ENCODE measurements around the gene PRSS21. TPM values are rescaled to one million over a fixed set of nuclear protein-coding genes. Genes with fewer than 3 reads are reported as not detected.

The PRSS21 gene
- total RNA-seq, 1 donor from 2014 or later, result 1.0 TPM

DNA sequence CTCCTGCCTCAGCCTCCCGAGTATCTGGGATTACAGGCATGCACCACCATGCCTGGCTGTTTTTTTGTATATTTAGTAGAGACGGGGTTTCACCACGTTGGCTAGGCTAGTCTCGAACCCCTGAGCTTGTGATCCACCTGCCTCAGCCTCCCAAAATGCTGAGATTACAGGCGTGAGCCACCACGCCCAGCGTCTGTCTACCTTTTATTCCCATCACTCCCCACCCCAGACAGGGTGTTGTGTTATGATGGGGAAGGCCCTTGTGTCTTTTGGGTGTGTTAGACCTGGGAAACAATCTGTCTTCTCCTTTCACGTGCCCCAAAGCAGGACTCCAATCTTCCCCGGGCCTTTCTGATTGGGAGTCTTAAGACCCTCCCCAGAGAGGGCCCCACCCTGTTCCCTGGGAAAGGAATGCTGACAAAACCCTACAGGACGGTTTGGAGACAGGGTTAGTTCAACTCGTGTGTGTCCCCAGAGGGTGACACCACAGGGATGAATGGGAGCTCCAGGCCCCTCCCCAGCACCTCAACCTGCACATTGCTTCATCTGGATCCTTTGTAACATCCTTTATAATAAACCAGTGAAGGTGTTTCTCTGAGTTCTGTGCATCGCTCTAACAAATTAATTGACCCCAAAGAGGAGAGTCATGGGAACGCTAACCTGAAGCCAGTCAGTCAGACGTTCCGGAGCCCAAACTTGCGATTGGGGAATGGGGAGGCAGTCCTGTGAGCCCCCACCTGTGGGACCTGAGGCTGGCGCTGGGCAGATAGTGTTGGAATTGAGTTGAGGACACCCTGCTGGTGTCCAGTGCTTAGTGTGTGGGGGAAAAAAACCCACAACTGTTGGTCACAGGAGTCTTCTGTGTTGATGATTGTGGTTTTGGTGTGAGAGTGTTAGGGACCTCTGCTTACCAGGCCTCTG lies 36.8 kb upstream of the PRSS21 start:
- DNase-seq, result no peak

DNA sequence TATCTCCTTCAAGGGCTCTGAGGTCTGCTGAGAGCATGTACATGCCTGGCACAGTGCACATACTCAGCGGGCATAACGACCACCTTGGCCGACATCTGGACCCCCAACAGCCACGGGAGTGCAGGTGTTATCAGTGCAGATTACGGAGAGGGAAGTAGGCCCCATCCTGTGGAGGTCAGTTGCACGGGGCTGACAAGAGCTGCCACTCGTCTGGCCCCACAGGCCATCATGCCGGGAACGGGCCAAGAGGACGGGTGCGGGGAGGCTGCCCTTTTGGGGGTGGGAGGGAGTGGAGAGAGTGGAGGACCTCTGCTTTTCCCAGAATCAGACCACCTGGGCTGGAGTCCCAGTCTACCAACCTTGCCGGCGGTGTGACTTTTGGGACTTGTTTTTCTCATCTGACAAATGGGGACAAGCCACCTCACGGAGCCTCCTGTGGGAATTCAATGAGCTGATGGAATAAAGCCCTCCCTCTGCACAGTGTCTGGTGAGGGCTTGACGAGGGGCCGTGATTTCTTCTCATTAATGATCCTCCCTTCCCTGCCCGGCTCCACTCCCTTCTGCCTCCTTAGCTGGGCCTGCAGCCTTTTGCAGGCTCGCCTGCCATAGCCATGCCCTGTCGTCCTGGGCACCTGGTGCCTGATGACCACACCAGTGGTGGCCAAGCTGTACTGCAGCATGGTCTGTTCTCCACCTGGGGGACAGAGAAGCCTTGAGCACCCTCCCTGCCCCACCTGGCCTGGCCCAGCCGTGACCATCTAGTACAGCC lies 34.3 kb upstream of the PRSS21 start:
- no peak for DNase-seq

DNA sequence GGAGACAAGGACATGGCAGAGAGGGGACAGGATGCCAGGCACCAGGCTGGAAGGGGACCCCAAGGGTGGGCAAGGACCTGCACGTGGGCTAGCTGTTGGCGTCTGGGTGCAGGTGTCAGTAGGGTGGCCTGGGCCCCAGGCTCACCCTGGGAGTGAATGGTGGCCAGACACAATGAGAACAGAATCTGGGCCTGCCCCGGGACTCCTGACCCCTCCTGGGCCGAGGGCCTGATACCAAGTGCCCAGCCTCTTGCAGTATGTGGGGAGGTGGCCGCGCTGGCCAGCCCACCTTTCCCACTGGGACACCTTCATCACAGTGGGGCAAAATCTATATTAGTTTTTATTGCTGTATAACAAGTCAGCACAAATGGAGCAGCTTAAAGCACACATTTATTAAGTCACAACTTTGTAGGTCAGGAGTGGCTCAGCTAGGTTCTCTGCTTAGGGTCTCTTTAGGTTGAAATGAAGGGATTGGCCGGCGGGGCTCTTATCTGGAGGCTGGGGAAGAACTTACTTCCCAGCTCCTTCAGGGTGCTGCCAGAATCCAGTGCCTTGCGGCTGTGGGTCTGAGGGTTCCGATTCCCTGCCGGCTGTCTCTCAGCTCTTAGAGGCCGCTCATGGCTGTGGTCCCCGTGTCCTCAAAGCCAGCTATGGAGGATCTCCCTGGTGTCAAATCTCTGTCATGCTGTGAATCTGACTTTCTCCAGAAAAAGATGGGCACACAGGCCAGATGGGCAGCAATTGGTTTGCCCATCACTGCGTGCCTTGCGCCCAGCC lies 33.3 kb upstream of the PRSS21 start:
- DNase-seq, result no peak

DNA sequence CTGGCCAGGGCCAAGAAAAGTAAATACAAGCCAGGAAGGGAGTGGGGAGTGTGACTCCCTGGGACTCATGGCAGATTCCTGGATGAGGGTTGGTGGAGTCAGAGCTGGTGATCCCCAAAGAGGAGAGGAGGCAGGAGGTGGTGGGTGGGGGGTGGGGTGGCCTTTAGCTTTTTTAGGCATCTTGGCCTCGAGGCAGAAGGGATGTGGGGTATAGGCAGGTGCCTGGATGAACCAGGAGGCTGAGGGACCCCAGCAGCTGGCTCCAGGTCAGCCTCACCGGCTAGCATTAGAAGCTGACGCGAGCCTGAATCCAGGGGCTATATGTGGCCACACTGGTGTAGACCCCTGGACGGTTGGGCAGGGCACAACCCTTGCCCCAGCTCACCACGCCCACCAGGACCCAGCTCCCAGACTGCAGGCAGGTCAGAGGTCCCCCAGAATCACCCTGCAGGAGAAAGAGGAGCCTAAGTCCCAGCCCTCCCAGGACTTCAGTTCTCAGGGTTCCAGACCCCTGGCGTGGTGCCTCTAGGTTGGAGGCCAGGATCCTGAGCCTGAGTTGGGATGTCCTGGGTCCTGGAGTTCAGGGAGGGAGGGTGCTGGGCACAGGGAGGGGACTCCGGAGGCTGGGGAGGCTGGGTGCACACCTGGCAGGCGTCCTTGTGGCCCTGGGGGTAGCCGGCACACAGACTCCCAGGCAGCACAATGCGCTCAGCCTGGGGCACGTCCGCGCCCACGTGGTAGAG lies 32.5 kb upstream of the PRSS21 start:
- DNase-seq, result no peak

DNA sequence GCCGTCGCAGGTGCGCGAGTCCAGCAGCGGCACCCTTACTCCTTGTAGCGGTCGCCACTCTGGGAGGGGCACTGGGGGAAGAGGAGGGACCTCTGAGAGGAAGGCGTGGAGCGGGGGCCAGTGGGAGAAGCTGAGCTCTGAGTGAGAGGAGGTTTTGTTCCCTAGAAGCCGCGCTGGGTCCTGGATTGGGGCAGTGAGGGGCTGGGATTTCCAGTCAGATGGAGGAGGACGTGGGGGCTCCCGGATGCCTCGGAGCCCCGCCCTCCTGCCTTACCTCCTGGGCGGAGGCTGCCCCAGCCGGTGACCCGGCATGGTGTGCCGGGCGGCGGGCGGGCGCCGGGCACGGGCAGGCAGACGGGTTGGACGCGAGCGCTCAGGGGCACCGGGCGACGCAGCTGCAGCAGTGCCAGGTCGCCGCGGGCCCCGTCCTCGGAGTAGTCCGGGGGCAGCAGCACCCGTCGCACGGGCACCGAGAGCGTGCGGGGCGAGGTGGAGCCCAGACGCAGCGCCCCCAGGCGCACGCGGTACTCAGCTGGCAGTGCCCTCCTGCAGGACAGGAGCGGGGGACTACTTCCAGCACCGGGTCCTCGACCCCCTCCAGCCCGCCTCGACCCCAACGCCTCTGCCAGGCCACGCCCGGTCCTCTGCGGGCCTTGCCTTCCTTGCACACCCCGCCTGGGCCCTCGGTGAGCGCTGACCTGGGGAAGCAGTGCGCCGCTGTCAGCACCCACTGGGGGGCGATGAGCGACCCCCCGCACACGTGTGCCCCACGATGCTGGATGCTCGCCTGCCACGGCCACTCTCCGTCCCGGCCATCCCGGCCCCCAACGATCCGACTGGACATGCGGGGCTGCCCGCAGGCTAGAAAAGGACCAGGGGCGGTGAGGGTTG lies 31.7 kb upstream of the PRSS21 start:
- DNase-seq, result no peak

DNA sequence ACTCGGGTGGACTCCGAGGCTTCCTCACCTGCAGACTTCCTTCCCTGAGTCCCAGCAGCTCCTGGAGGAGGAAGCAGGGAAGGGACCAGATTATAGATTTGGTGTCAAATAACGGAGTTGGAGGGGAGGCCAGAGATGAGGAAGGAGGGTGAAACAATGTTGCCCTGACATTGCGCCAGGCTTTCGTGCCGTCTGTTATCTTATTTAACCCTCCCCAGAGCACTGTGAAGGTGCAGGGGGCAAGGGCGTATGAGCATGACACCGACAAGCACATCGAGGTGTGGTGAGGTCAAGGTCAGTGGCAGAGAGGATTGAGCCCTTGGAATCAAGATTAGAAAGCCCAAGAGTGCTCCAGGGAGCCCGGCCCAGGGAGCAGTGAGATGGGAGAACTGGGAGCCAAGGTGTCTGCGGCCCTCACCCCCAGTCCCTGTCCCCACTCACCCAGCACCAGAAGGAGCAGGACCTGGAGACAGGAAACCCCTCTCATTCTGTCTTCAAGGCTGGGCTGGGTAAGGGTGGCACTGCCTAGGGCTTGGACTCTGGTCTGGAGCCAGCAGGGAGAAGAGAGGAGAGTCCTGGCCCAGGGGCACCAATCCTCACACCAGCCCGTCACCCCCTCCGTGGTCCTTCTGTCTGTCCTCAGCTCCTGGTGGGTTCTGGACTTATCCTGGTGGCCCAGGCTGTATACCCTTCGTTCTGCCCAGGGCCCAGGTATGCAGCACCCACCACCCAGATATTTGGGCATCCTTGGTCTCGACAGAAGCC lies 30.8 kb upstream of the PRSS21 start:
- DNase-seq, result no peak

DNA sequence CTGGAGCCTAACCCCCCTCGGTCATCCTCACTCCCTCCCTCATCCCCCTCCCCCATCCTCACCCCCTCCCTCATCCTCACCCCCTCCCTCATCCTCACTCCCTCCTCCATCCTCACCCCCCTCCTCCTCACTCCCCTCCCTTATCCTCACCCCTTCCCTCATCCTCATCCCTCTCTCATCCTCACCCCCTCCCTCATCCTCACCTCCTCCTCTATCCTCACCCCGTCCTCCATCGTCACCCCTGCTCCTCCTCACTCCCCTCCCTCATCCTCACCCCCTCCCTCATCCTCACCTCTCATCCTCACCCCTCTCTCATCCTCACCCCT lies 30.2 kb upstream of the PRSS21 start:
- DNase-seq, result no peak

DNA sequence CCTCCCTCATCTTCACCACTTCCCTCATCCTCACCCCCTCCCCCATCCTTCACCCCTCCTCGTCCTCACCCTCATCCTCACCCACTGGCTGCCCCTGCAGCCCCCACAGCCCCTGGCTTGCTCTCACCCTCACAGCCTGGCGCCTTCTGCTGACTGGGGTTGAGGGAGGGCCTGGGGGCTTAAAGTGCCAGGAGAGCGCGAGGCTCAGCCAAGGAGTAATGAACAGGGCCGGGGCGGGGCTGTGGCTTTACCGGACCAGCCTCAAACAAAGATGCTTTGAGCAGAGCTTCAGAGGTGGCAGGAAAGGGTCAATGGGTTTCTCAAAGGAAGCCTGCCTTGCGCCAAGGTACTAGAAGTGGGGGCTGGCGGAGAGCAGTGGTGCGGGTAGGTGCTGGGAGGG lies 29.6 kb upstream of the PRSS21 start, which contains the start of gene PRSS33:
TSS of gene PRSS33 (minus strand) at position 155 of the 400 bp plus-strand sequence. CDS start 1,013 bp downstream, outside the sequence.
- DNase-seq, result no peak

DNA sequence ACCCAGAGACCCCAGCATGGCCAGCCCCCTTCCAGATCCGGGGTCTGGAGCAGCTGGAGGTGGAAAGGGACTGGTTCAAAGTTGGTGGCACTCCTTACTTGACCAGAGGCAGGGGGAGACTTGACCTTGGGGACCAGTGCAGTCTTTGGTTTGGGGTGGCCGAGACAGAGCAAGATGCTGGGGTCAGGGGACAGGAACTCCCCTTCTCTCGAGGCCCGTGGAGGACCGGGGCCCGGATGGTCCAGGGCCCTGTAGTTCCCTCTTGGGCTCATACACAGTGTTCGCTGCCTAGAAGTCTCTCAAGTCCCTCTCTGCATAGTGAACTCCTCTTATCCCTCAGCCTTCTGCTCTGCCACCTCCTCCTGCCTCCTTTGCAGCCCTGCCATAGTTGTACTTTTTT lies 29.1 kb upstream of the PRSS21 start:
- no peak for DNase-seq

DNA sequence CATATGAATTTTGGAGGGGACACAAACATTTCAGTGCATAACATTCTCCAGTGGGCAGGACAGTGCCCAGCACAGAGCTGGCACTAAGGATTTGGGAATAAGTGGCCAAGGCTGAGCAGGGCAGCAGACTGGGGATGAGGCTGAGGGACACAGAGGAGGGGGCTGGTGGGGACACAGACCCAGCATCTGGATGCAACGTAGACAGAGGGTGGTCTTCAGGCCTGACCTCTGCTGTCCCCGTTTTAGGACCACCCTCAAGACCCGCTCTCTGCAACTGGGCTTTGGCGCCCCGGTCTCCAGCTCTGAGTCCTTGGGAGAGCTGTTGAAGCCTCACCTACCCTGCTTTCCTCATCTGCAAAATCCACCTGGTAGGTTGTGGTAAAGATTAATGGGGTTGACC lies 26.4 kb upstream of the PRSS21 start:
- DNase-seq, result no peak

DNA sequence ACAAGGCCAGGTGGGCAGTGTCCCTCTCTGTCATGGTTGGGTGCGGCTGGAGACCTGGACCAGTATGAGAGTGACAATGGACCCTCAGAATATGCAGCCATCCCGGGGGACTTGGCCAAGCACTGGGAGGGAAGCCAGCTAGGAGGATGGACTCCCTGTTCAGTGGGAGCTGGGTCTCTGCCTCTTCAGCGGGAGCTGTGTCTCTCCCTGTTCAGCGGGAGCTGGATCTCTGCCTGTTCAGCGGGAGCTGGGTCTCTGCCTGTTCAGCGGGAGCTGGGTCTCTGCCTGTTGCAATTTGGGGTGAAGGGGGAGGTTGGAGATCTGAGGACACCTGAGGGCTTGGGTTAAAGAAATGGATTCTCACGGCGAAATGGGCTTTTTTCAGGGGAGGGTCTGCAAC lies 25.9 kb upstream of the PRSS21 start:
- DNase-seq, result no peak

DNA sequence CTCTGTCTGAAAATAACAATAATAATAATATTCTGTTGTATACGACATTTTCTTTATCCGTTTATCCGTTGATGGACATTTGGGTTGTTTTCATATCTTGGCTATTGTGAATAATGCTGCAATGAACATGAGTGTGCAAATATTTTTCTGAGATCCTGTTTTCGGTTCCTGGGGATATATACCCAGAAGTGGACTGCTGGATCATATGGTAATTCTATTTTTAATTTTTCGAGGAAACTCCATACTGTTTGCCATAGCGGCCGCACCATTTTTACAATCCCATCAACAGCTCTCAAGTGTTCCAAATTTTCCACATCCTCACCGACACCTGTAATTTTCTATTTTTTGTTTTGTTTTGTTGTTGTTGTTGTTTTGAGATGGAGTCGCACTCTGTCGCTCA lies 24.1 kb upstream of the PRSS21 start:
- no peak for DNase-seq

DNA sequence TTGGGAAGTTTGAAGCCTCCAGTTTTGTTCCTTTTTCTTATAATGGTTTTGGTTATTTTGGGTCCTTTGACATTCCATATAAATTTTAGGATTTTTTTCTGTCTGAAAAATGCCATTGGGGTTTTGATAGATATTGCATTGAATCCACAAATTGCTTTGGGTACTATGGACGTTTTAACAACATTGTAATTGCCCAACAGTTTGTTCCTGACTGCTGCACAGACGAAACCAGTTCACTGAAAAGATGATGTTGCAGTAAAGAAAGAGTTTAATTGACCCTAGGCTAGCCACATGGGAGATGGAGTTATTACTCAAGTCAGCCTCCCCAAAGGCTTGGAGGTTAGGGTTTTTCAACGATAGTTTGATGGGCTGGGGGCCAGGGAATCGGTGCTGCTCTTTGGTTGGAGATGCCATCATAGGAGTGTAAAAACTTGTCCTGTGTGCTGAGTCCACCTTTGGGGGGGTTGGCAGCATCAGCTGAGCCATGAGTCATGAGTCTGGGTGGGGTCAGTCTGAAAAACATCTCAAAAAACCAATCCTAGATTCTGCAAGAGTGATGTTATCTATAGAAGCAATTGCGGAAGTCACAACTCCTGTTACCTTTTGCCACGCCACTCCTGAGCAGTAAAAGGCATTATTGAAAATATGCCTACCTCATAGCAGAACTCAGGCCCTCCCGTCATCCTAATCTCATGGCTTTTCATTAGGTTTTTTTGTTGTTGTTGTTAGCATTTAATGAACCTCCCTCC lies 21.5 kb upstream of the PRSS21 start:
- no peak for DNase-seq

DNA sequence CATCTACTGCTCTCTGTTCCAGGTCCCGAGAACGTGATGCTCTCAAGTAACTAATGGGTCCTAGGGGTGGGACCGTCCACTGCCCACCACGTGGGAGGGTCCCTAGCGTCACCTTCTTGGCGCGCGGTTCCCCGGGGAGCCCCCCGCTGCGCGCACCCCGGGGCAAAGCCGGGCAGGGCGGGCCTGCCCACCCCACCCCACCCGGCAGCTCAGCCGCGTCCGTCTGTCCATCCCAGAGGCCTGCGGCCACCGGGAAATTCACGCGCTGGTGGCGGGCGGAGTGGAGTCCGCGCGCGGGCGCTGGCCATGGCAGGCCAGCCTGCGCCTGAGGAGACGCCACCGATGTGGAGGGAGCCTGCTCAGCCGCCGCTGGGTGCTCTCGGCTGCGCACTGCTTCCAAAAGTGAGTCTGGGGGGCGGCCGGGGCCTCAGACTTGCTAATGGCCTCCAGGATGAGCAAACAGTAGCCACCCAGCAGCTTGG lies 18.3 kb upstream of the PRSS21 start:
- no peak for DNase-seq

DNA sequence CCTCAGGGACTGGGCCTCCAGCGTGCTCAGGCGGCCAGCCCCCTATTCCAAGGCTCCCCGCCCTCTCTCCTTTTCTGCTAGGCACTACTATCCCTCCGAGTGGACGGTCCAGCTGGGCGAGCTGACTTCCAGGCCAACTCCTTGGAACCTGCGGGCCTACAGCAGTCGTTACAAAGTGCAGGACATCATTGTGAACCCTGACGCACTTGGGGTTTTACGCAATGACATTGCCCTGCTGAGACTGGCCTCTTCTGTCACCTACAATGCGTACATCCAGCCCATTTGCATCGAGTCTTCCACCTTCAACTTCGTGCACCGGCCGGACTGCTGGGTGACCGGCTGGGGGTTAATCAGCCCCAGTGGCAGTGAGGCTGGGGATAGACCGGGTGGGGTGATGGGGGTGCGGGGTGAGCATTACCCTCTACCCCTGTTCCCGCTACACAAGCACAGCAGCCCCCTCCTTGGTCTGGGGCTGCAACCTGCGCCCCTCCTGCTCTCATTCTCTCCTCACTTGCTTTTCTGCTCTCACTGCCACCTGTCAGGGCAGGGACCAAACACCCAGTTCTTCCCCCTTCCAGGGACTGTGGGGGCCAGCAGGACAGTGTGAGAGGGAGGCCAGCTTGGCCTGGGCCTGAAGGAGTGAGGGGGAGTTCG lies 17.7 kb upstream of the PRSS21 start:
- no peak for DNase-seq

DNA sequence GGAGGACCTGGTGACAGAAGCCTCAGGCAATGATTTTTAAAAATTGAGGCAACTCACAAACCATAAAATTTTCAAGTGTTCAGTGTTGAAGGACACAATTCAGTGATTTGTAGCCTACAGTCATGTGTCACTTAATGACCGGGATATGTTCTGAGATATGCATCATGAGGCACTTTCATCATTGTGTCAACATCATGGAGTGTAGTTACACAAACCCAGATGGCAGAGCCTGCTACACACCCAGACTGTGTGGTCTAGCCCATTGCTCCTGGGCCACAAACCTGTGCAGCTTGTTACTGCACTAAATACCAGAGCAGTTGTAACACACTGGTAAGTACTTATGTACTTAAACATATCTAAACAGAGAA lies 17.2 kb upstream of the PRSS21 start:
- no peak for DNase-seq

DNA sequence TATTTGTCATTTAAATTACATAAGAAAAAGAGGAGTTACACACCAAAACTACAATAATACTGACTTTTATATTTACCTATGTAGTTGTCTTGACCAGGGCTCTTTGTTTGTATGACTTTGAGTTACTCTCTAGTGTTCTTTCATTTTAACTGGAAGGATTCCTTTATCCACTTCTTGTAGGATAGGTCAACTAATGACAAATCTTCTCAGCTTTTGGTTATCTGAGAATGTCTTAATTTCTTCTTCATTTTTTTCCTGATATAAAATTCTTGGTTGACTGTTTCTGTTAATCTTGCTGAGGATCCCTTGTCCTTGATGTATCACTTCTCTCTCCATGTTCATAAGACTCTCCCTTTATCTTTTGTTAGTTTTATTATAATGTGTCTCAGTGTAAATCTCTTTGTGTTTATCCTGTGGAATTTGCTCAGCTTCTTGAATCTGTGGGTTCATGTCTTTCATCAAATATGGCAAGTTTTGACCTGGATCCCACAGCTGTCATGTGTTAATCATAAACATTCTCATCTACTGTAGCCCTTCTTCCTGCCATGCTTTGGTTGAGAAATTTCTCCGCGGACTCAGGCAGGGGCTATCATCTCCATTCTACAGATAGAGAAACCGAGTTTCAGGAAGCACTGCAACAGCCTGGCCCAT lies 13.4 kb upstream of the PRSS21 start:
- no peak for DNase-seq

DNA sequence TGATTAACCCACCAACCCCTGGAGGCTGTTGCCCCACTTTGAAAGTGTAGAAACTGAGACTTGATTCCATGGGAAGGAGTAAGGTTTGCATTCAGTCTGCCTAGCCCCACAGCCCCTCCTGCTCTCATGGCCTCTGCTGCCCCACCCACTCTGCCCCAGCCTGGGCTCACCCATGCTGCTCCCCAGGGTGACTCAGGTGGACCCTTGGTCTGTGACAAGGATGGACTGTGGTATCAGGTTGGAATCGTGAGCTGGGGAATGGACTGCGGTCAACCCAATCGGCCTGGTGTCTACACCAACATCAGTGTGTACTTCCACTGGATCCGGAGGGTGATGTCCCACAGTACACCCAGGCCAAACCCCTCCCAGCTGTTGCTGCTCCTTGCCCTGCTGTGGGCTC lies 12.3 kb upstream of the PRSS21 start:
- no peak for DNase-seq

DNA sequence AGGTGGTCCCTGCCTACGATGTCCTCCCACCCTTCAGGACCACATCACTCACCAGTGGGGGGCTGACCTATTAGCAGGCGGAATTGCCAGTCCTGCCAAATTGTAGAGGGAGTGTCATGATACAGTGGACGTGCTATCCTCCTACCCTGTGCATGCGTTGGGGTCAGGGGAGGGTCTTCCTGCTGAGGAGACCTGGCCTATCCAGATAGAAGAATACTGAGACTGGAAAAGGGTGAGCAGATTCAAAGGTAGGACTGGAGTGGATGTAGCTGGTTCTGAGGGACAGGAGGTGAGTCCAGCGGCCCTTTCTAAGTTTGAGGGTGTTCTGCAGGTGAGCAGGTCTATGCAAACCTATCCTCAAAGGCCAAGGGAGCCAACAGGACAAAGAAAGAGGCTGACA lies 10.8 kb upstream of the PRSS21 start:
- DNase-seq, result no peak
